ENCODE data around the gene ARF3.
"Not testable (repeated sequence)": the region's sequence is repeated elsewhere in the genome, so short reads cannot be mapped to it uniquely, and the experiment has no call there.

Gene ARF3

DNA sequence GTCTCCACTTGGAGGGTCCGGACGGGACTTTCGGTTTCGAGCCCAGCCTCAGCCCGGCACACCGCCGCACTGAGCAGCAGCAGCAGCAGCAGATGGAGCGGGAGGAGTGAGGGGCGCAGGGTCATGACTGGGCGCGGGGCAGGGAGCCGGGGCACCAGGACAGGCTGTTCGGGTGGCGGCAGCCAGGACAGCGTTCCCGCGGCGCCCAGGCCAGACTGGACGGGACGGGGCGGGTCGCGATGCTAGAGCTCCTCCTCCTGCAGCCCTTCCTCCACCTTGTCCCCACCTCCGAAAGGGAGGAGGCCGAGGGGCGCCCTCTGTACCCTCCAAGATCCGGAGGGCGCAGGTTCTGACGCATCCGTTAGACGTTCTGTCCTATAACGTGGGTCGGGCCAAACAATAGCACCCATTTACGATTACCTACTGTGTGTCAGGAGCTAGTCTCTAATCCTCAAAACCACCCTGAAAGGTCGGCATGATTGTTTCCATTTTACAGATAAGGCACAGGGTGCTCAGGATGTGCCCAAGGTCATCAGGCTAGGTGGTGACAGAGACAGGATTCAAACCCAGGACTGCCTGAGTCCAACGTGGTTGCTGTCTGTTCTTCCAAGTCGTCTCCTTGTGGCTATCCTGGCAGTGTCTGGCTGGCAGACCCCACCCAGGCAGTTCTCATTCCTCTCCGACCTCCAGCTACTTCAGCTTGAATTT lies 31.8 kb downstream of the ARF3 start, which contains the start of gene FKBP11:
Gene FKBP11 (minus strand): TSS at position 189 of the 708 bp plus-strand sequence. CDS start 64 bp downstream, at position 125.
- peak; percentile 64 for DNase-seq

- DNase-seq, result peak; percentile 55
Measured at GRCh38 chr12:48924617-48925303, 32.5 kb downstream of the ARF3 start.

- no peak for DNase-seq
Measured at GRCh38 chr12:48923117-48923516, 34.2 kb downstream of the ARF3 start.

GRCh38 chr12:48917857-48918537 lies 39.3 kb downstream of the ARF3 start:
- DNase-seq, result no peak

DNA sequence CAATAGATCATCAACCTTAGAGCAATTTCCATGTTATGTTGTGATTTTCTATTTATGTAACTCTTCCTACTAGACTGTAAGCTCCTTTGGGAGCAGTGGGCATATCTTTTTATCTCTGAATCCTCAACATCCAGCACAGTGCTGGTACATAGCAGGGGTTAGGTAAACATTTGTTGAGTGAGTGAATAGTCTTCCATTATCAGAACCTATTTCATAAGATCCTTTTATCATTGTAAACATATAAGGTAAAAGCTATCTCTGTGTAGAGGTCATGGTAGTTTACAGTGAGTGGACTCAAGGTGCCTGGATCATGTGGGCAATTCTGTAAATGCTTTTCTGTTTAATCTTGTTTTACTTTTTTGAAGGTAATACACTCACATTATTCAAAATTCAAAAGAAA lies 47.1 kb downstream of the ARF3 start:
- DNase-seq, result no peak

GRCh38 chr12:48909698-48910097 lies 47.6 kb downstream of the ARF3 start:
- not testable (repeated sequence) for DNase-seq

DNA sequence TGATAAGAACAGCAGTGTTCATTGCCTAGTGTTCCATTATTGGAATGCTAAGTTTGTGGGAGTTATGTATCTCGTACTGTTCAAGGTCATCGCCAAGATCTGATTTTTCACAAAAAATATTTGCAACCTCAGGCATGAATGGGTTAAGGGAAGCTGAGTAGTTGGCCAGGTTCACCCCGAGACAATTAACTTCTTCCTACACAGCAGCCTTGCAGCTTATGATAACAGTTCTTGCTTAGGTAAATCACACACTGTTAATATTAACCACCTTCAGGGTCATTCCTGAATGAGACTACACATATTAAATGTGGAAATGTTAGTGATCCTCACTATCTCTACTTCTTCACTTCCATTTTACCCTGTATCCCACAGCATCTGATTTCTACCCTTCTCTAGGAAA lies 50.0 kb downstream of the ARF3 start:
- no peak for DNase-seq

DNA sequence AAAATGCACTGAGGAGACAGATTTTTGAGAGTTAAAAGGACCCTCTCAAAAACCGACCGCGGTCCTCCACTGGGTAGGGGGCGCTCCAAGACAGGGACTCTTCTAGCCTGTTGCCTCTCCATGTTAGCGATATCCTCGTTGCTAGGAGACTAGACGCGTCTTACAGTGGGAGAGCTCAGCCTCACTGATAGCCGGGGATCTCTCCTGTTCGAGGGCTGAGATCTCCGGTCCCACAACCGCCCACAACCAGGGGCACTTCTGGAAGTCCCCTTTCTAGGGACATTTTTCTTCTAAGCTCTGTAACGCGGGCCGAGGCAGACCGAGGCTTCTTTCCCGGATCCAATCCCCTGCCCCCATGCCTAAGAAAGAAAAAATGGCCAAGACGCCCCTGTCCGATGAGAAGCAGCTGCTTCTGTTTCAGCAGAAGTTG lies 53.3 kb downstream of the ARF3 start:
- peak; percentile 88 for DNase-seq

DNA sequence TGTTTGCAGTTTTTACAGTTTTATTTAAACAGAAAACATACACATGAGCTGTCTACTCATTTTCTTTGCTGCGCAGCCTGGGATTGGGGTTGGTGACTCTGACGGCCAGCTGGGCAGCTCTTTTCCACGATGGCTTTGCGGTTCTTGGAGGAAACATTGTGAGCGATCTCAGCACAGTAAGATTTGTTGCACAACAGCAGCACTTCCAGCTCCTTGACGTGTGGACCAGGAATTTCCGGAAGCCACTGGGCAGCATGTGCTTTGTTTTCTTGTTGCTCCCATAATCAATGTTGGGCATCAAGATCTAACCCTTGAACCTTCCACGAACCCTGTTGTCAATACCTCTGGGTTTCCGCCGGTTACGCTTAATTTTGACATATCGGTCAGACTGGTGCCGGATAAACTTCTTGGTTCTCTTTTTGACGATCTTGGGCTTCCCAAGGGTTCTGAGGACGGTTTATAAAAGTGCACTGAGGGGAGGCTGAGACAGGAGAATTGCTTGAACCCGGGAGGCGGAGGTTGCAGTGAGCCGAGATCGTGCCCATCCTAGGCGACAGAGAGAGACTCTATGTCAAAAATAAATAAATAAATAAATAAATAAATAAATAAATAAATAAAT lies 53.8 kb downstream of the ARF3 start:
- DNase-seq, result no peak

DNA sequence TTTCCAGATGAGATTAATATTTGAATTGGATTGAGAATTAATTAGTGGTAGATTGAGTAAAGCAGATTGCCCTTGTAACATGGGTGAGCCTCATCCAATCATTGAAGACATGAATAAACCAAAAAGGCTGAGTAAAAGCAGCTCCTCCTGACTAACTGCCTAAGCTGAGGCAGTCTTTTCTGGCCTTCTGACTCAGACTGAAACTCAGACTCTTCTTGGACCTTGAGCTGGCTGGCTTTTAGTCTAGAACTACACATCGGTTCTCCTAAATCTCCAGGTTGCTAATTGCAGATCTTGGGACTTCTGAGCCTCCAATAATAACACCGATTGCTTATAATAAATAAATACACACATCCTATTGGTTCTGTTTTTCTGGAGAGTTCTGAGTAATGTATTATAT lies 56.0 kb downstream of the ARF3 start:
- DNase-seq, result no peak

- DNase-seq, result no peak
Measured at GRCh38 chr12:48899651-48900050, 57.6 kb downstream of the ARF3 start.

GRCh38 chr12:48894271-48894670 lies 63.0 kb downstream of the ARF3 start:
- DNase-seq, result no peak

GRCh38 chr12:48890657-48891418 lies 66.4 kb downstream of the ARF3 start:
- peak; percentile 70 for DNase-seq

DNA sequence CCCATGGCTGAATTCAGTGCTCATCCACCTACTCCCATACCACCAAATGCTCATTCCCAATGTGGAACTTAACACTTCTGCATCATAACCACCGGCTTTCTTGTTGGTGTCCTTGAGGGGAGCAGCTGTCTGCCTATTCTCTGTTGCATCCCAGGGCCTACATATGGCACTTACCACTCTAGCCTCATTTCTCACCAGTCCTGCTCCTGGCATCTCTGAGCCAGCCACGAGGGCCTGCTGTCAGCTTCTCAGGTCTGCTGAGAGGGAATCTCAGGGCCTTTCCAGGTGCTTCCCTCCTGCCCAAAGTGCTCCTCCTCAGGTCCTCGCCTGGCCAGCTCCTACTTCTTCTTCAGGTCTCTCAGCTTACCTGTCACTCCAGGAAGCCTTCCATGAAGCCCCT lies 67.6 kb downstream of the ARF3 start:
- DNase-seq, result no peak

All from fibroblast of skin of scalp (primary cell).